ENCODE measurements around the gene BTBD6.
"Not testable (repeated sequence)": the region's sequence is repeated elsewhere in the genome, so short reads cannot be mapped to it uniquely, and the experiment has no call there.

BTBD6 gene

GRCh38 chr14:105269405-105269804, 21.1 kb downstream of the BTBD6 start:
- no peak for DNase-seq (ENCODE audit: low read depth in 2 of 2)

GRCh38 chr14:105271224-105271890, 23.0 kb downstream of the BTBD6 start:
- DNase-seq (ENCODE audit: low read depth in 2 of 2): no peak

GRCh38 chr14:105272623-105273022, 24.3 kb downstream of the BTBD6 start:
- no peak for DNase-seq (ENCODE audit: low read depth in 2 of 2)

GRCh38 chr14:105273062-105273461, 24.7 kb downstream of the BTBD6 start:
- no peak for DNase-seq (ENCODE audit: low read depth in 2 of 2)

- no peak for DNase-seq (ENCODE audit: low read depth in 2 of 2)
Observed at GRCh38 chr14:105274637-105275036, 26.3 kb downstream of the BTBD6 start.

DNA sequence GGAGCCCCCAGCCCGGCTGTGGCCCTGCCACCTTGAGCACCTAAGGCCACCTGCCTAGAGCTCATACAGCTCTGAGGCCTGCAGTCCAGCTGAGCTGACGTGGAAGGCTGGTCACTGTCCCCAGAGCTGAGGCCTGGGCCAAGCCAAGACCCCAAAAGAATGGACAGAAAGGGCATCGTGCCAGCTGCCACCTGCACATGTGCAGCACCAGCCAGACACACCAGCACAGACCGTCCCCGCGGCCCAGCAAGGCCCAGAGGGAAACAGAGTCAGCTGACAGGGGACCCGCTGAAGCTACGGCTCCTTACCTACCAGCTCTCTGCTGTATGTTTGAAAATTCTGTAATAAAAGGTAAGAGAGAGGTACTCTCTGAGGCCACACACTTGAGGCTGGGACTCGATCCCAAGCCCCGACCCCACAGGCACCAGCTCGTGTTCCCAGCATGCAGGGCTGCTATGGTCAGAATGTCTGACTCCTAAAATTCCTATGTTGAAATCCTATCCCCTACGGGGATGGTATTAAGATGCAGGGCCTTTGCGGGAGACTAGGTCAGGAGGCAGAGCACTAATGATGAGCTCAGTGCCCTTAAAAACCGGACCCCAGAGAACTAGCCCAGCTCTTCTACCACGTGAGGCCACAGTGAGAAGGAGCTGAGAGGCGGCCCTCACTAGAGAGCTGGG, 27.1 kb downstream of the BTBD6 start:
- DNase-seq (ENCODE audit: low read depth in 2 of 2): no peak

DNA sequence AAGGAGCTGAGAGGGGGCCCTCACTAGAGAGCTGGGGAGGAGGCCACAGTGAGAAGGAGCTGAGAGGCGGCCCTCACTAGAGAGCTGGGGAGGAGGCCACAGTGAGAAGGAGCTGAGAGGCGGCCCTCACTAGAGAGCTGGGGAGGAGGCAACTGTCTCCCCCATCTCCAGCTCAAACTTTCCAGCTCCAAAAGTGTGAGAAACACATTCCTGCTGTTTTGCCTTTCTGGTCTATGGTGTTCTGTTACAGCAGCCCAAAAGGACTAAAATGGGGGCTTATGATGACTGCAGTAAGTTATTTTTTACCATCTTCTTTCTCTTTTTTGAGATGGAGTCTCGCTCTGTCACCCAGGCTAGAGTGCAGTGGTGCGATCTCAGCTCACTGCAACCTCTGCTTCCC, 29.1 kb downstream of the BTBD6 start:
- DNase-seq (ENCODE audit: low read depth in 2 of 2): not testable (repeated sequence)

- no peak for DNase-seq (ENCODE audit: low read depth in 2 of 2)
Observed at GRCh38 chr14:105279642-105280361, 31.5 kb downstream of the BTBD6 start.

GRCh38 chr14:105280525-105280924, 32.2 kb downstream of the BTBD6 start:
- no peak for DNase-seq (ENCODE audit: low read depth in 2 of 2)

GRCh38 chr14:105281371-105282097, 33.2 kb downstream of the BTBD6 start:
- DNase-seq (ENCODE audit: low read depth in 2 of 2): peak in 1 of 2 donors; percentile 10

DNA sequence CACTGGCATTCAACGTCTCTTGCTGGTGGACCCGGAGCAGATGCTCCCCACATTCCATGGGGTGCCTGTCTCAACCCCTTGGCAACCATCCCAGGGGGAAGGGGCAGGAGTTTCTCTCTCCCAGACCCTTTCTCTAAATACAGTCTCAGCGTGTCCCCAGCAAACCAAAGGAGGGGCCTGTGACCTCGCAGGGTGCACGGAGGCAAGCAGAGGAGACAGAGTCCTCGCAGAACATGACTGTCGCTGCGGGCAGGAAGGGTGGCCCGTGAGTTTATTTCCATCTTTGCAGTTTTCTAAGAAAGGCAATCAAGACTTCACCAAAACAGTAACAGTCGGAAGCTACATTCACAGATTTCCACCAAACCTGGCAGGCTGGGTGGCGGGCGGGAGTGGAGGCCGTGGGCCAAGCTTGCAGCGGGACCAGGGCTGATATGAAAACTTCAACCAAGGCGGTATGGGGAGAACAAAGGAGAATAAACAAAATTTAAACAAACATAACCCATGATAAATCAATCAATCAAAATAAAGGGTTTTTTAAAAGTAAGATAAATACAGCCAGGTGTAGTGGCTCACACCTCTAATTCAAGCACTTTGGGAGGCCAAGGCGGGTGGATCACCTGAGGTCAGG, 33.9 kb downstream of the BTBD6 start:
- no peak for DNase-seq (ENCODE audit: low read depth in 2 of 2)

DNA sequence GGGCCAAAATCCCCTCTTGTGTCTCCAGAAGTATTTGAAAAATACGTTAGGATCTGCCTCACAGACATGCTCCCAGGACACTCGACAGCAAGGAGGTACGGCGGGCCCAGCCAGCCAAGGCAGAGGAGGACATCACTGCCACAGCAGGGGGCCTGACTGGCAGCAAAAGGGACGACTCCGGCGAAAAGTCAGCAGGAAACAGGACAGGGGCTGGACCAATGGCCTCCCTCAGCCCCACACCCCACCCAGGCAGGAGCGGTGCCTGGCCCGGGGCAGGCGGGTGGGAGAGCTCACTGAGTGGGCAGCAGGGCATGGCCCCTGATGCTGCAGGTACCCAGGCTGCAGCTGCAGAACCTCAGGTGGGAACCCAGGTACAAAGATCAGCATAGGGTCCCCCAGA, 34.7 kb downstream of the BTBD6 start:
- no peak for DNase-seq (ENCODE audit: low read depth in 2 of 2)

DNA sequence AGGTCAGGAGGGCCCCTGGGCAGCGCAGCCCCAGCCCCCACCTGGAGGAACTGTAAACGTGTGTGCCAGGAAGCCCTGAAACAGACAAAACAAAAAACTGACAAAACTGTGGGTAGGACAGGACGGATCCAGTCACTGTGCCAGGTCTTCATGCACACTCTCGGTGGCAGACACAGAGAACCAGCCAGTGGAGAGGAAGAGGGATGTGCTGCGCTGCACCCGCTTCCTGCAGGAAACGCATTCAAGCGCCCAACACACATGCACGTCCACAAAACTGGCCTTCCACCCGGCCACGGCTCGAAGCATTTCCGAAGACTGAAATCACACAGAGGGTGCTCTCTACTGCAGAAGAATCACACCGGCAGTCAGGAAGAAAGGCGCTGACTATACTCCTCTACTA, 35.6 kb downstream of the BTBD6 start:
- DNase-seq (ENCODE audit: low read depth in 2 of 2): no peak

DNA sequence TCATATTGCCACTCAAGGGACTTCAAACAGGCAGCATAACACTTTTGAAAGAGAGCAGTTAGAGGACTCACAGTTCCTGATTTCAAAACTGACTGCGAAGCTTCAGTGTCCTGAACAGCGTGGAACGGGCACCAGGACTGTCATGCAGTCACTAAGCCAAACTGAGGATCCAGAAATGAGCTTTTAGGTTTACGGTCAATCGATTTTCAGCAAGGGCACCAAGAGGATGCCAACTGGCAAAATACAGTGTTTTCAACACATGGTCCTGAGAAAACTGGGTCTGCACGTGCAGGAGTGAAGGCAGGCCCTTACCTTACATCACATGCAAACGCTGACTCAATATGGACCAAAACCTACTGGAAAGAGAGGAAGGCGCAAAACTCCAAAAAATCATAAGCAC, 36.8 kb downstream of the BTBD6 start:
- DNase-seq (ENCODE audit: low read depth in 2 of 2): no peak

DNA sequence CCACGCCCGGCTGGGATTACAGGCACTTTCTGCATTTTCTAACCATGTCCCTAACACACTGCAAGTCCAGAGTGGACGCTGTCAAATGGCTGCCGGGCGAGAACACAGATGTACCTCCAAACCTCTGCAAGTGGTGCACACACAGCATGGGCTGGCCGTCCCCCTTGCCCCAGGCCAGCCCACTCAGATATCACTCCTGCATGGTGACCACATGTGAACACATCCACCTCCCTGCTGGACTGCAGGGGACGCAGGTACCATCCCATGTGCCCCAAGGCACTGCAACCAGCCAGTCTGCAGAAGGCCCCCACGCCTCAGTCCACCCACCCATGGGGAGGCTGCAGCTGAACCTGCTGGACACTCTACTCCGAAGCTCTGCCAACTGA, 38.4 kb downstream of the BTBD6 start:
- DNase-seq (ENCODE audit: low read depth in 2 of 2): no peak

DNA sequence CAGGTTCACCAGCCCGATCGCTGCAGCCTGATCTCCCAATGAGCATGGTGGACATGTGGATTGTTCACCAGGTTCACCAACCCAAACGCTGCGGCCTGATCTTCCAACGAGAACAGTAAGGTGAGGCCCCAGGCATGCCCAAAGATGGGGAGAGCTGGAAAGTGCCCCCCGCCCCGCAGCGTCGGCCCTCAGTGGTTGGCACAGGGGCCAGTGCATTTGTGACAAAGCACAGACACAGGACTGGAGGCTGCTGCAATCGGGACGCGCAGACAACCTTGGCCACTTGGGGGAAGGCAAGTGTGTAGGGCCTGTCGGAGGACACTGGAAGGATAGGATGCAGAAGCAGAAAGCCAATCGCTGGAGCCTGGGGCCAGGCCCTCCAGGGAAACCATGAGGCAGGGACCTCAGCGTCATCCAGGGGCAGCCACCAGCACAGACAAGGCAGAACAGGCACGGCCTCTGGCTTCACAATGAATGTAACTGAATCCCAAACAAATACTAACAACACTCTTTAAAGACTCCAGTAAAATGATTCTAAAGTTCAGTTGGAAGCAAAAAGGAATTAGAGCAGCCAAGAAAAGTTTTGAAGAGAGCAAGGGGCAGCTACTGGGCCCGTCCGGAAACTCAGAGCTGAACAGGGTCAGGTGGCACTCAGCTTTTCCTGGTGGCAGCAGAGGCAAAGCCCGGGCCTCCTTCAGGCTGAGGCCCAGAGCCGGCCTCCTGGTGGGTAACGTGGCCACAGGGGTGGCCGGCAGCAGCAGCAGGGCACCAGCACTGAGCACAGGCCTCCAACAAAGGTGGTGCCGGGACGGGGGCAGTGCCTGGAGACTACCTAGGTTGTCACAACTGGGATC, 39.1 kb downstream of the BTBD6 start:
- no peak for DNase-seq (ENCODE audit: low read depth in 2 of 2)

GRCh38 chr14:105288936-105289335, 40.6 kb downstream of the BTBD6 start:
- DNase-seq (ENCODE audit: low read depth in 2 of 2): not testable (repeated sequence)

GRCh38 chr14:105290621-105291346, 42.5 kb downstream of the BTBD6 start:
- peak in 1 of 2 donors; percentile 34 for DNase-seq (ENCODE audit: low read depth in 2 of 2)

DNA sequence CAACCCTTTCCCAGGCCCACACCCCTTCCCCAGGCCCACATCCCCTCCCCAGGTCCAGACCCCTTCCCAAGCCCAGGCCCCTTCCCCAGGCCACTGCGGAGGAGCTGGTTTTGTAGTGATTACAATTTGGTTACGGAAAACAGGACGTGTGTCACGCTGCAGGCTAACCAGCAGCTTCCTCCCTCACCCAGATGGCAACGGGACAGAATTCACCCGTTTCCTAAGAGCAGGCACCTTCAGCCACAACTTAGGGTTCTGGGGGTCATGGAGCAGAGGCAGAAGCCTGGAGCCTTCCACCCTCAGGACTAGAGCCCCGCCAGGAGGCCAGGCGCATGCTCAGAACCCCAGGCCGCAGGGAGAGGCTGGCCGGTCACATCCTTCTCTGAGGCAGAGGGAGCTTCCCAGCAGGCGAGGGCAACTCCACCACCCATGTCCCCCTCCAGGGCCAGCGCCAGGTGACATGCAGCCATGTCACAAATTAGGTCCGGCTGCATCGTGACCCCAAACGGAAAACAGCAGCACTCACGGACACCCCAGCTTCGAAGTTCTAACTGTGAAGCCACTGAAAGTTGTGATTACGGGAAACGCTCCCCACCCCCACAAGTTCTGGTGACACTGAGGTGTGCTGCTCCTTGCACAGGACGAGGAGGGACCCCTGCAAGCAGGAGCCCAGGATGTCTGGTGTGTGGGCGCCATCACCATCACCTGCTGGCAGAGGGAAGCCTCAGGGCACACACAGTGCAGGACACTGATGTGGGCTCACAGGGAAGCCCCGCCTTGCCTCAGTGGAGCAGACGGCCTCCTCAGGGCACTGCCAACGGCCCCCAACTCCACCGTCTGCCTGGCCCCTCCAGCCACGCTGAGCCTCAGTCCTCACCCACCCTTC, 44.7 kb downstream of the BTBD6 start:
- DNase-seq (ENCODE audit: low read depth in 2 of 2): no peak
